Activated naive CD4-positive, alpha-beta T cell treated with anti-CD3 and anti-CD28 coated beads, Interleukin-2, amount 50 U/mL, for 72 hours (primary cell): ENCODE data around the gene ARID4A. TPM values are rescaled to one million over a fixed set of nuclear protein-coding genes. Genes with fewer than 3 reads are reported as not detected.
"Not testable (repeated sequence)": the region's sequence is repeated elsewhere in the genome, so short reads cannot be mapped to it uniquely, and the experiment has no call there.

Experiments used
- ATAC-seq, 2 donors: fragments of 150-1000 bp; cut with Tn5 transposase; 2 replicates each; pipeline ENCODE4 v1.10.0; 2021; ENCODE audit warnings: mild to moderate bottlenecking in 2 of 2, moderate library complexity in 2 of 2
- DNase-seq, 2 donors: peaks; one replicate each; pipeline ENCODE4 v3.0.0; 2021 to 2022; ENCODE audit warnings: low spot score in 2 of 2
- H3K27ac Mint-ChIP-seq, 2 donors: one replicate each; pipeline ENCODE4 v1.8.0; 2022; ENCODE audit warnings: mild to moderate bottlenecking in 2 of 2, mixed read lengths in 2 of 2
- H3K36me3 Mint-ChIP-seq, 2 donors: one replicate each; pipeline ENCODE4 v1.8.0; 2022; ENCODE audit warnings: mixed read lengths in 2 of 2
- H3K9me3 Mint-ChIP-seq, 2 donors: one replicate each; pipeline ENCODE4 v1.8.0; 2022; ENCODE audit warnings: mixed read lengths in 2 of 2
- total RNA-seq, 2 donors: library from RNA; stranded (reverse); gene quantifications; one replicate each; pipeline ENCODE4 v1.2.3, GENCODE V29; 2022

Gene ARID4A, protein sequence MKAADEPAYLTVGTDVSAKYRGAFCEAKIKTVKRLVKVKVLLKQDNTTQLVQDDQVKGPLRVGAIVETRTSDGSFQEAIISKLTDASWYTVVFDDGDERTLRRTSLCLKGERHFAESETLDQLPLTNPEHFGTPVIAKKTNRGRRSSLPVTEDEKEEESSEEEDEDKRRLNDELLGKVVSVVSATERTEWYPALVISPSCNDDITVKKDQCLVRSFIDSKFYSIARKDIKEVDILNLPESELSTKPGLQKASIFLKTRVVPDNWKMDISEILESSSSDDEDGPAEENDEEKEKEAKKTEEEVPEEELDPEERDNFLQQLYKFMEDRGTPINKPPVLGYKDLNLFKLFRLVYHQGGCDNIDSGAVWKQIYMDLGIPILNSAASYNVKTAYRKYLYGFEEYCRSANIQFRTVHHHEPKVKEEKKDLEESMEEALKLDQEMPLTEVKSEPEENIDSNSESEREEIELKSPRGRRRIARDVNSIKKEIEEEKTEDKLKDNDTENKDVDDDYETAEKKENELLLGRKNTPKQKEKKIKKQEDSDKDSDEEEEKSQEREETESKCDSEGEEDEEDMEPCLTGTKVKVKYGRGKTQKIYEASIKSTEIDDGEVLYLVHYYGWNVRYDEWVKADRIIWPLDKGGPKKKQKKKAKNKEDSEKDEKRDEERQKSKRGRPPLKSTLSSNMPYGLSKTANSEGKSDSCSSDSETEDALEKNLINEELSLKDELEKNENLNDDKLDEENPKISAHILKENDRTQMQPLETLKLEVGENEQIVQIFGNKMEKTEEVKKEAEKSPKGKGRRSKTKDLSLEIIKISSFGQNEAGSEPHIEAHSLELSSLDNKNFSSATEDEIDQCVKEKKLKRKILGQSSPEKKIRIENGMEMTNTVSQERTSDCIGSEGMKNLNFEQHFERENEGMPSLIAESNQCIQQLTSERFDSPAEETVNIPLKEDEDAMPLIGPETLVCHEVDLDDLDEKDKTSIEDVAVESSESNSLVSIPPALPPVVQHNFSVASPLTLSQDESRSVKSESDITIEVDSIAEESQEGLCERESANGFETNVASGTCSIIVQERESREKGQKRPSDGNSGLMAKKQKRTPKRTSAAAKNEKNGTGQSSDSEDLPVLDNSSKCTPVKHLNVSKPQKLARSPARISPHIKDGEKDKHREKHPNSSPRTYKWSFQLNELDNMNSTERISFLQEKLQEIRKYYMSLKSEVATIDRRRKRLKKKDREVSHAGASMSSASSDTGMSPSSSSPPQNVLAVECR
- total RNA-seq: 10 to 100 TPM; 27.3 to 30.4 TPM

DNA sequence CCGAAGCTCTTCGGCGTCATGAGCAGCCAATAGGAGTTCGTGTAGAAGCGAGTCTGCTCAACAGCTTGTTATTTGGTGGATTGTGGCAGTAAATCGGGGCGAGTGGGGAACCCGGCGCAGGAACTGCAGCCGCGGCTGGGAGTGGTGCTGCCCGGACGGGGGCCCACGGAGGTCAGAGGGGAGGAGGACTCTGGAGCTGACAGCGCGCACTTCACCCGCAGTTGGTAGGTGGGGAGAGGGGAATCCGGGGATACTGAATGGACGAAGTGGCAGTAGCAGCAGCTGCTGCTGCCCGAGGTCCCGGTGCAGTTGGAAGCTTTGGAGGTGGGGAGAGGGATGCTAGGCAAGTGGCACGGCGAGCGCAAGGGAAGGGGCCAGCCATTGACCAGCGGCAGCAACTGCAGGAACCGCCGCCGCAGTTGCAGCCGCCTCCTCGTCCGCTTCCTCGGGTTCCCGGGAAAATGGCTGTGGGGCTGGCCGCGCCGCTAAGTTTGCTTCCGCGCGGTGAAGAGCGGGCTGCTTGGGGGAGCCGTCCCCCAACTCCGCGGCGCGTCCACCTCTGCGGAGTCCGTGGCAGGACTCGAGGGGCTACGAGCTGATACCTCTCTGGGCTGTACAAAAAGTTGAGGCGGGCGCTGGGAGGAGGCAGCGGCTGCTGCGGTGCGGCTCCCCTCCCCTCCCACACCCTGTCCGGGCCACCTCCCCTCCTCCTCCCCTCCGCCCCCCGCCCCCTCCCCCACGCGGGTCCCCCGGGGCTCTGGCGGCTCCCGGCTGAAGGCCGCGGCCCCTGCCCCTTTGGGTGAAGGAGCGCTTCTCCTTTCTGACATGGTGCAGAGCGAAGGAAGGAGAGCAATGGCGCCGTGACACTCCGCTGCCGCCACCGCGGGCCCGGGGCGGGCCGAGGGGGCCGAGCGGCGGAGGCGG is at the start of gene ARID4A:
Gene ARID4A, plus strand, starts transcription at position 79 of the 924 bp plus-strand sequence. CDS start 1,300 bp downstream, outside the sequence.
- peaks cover 21 to 32% of the 10 kb centered on the region in 2 donors for H3K36me3 Mint-ChIP-seq
- DNase-seq: peak in 1 of 2 donors; percentile 74
- H3K27ac Mint-ChIP-seq: peak within 1 kb of the TSS in 1 of 2 donors; percentile 81
- H3K9me3 Mint-ChIP-seq: no peaks in the 10 kb centered on the region
- ATAC-seq: peak in 1 of 2 donors; percentile 18

DNA sequence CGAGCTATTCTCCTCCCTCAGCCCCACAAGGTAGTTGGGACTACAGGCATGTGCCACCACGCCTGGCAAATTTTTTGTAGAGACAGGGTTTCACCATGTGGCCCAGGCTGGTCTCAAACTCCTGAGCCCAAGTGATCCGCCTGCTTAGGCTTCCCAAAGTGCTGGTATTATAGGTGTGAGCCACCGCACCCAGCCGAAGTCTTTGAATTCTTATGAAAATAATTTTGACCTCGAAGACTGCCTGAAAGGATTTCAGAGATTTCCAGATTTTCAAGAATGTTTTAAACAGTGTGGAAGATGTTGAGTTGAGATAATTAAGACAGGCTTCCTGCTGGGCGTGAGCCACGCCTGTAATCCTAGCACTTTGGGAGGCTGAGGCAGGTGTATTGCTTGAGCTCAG is 48.7 kb upstream of the ARID4A start:
- Mint-ChIP-seq H3K9me3 (no peaks in the 10 kb centered on the region), H3K27ac (no peak overlapping the region), H3K36me3 (peaks cover 30 to 45% of the 10 kb centered on the region in 2 donors)
- no peak for ATAC-seq
- DNase-seq: no peak

DNA sequence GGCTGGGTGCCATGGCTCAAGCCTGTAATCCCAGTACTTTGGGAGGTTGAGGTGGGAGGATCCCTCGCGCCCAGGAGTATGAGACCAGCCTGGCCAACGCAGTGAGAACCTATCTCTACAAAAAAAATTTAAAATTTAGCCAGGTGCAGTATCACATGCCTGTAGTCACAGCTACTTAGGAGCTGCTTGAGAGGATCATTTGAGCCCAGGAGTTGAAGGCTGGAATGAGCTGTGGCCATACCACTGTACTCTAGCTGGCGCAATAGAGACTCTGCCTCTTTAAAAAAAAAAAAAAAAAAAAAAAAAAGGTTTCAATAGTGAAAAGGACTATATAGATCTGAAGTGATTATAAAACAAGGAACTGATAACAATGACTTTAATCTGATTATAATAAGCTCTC is 40.2 kb upstream of the ARID4A start:
- no peak for ATAC-seq
- no peak for DNase-seq
- Mint-ChIP-seq H3K36me3 (peaks cover 0 to 6% of the 10 kb centered on the region in 2 donors), H3K27ac (no peak overlapping the region), H3K9me3 (no peaks in the 10 kb centered on the region)

DNA sequence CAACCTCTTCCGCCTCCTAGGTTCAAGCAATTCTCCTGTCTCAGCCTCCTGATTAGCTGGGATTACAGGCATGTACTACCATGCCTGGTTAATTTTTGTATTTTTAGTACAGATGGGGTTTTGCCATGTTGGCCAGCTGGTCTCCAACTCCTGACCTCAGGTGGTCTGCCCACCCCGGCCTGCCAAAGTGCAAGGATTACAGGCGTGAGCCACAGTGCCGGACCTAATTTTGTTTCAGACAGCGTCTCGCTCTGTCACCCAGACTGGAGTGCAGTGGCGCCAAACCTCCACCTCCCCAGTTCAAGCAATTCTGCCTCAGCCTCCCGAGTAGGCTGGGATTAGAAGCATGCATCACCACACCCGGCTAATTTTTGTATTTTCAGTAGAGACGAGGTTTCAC is 36.4 kb upstream of the ARID4A start:
- peaks cover 4 to 22% of the 10 kb centered on the region in 2 donors for H3K36me3 Mint-ChIP-seq
- ATAC-seq, H3K9me3 Mint-ChIP-seq, DNase-seq: not testable (repeated sequence)
- H3K27ac Mint-ChIP-seq: peak overlapping the region in 1 of 2 donors; percentile 65

DNA sequence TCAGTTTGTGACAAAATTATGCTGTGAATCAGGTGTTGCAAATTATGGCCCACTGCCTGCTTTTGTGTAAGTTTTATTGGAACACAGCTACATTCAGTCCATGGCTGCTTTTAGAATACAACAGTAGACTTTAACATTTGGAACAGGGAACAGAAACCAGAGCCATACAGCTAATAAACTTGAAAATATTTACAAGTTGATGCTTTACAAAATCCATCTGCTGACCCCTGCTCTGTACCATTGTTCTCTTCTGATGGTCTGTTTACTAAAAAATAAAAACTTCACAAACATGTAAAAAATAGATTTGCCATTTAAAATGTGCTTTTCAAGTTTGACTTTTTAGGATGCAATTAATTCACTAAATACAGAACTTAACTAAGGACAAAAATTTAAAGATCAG is 33.0 kb upstream of the ARID4A start:
- ATAC-seq (no peak), DNase-seq (no peak)
- H3K27ac Mint-ChIP-seq: peak overlapping the region in 1 of 2 donors; percentile 44
- peaks cover 4 to 24% of the 10 kb centered on the region in 2 donors for H3K36me3 Mint-ChIP-seq
- no peaks in the 10 kb centered on the region for H3K9me3 Mint-ChIP-seq

DNA sequence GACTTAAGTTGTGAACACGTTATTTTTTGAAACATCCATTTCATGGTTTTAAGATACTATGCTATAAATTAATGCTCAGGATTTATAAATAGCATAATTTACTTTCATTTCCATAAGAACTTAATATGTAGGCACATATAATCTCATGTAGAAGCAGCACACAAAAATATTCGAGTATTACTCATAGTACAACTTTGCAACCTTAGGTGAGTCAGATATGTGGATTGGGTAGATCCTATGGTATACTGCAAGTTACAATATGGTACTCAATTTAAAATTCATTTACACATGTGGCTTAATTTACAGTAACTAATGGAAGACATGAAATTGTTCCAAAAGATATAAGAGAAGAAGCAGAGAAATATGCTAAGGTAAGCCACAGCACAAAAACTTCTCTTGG is 27.7 kb upstream of the ARID4A start:
- H3K27ac Mint-ChIP-seq: peak overlapping the region in 1 of 2 donors; percentile 65
- peaks cover 11 to 25% of the 10 kb centered on the region in 2 donors for H3K36me3 Mint-ChIP-seq
- no peaks in the 10 kb centered on the region for H3K9me3 Mint-ChIP-seq
- peak; percentile 40 to 59 for ATAC-seq
- DNase-seq: no peak

DNA sequence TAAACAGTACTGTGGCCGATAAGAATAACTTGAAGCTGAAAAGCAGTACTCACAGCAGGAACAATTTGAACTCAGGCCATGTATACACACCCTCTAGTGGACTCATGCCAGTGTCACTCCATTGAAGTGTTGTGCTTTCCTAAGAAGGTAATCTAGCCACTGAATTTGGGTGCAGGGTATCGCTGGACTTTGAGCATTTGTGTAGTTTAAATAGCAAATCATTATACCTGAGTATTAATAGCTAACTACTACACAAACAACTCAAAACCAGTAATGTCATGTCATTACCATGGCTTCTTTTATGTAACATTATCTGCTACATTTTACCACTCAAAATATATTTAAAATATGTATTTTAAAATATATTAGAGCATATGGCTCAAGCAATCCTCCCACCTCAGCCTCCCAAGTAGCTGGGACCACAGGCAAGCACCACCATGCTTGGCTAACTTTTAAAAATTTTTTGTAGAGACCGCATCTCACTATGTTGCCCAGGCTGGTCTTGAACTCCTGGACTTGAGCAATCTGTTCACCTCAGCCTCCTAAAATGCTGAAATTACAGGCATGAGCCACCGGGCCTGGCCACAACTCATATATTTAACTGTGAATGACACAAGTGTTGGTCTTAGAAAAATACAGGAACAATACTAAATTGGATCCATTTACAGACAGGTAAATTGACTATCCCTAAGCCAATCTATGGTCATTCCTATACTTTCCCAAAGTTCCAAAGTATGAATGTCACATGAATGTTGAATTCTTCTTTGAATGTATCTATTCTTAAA is 25.6 kb upstream of the ARID4A start:
- Mint-ChIP-seq H3K27ac (no peak overlapping the region), H3K36me3 (peaks cover 7 to 25% of the 10 kb centered on the region in 2 donors), H3K9me3 (no peaks in the 10 kb centered on the region)
- DNase-seq (no peak), ATAC-seq (no peak)

DNA sequence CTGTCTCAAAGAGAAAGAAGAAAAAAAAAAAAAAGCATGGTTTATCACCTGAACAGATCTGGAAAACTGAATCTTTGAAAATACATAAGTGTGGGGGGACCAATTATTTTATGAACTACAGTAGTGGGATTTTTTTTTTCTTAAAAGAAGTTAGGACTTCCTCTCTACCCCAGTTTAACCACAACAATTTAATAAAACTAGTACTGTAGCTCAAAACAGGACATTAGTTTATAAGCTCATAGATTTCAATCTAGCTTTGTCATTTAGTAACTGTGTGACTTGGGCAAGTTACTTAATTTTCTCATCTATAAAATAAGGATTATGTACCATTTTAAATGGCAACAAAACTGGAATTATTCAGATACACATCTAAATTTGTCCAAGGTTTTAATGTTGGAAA is 23.5 kb upstream of the ARID4A start:
- no peak for ATAC-seq
- no peak for DNase-seq
- H3K27ac Mint-ChIP-seq: peak overlapping the region; percentile 74 to 94
- H3K36me3 Mint-ChIP-seq: peaks cover 7 to 34% of the 10 kb centered on the region in 2 donors
- no peaks in the 10 kb centered on the region for H3K9me3 Mint-ChIP-seq

DNA sequence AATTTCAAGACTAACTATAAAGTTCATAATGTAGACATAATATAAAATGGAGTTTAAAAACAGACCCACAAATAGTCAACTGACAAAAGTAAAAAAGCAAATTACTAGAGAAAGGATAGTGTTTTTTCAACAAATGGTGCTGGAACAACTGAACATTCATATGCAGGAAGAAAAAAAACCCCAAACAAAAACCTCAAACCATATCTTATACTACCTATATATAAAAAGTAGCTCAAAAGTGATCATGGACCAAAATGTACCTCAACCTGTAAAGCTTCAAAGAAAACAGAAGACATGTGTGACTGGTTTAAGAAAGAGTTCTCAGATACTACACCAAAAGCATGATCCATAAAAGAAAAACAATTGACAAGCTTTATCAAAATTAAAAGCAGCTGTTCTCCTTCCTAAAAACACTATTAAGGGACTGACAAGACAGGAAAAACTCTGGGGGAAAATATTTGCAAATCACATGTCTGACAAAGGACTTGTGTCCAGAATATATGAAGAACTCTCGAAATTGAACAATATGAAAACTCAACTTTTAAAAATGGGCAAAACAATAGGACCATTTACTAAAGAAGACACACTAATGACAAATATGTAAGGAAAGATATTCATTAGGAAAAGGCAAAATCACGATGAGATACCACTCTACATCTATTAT is 22.7 kb upstream of the ARID4A start:
- peaks cover 7 to 36% of the 10 kb centered on the region in 2 donors for H3K36me3 Mint-ChIP-seq
- no peaks in the 10 kb centered on the region for H3K9me3 Mint-ChIP-seq
- peak overlapping the region; percentile 74 to 94 for H3K27ac Mint-ChIP-seq
- ATAC-seq (peak in 1 of 2 donors; percentile 60), DNase-seq (no peak)

DNA sequence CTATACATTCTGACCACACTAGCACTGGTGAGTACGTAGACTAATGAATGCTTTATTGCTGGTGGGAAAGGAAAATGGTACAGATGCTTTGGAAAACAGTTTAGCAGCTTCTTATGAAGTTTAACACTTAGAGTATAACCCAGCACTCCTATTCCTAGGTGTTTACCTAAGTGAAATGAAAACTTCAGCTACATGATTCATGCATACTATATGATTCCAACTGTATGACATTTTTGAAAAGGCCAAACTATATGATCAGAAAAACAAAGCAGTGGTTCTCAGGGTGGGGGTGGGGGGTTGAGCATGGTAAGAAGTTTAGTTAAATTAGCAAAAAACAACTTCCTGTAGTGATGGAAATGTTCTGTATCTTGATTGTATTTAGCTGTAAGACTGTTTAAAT is 22.1 kb upstream of the ARID4A start:
- ATAC-seq (peak; percentile 39 to 48), DNase-seq (no peak)
- Mint-ChIP-seq H3K27ac (peak overlapping the region in 1 of 2 donors; percentile 74), H3K9me3 (no peaks in the 10 kb centered on the region), H3K36me3 (peaks cover 11 to 42% of the 10 kb centered on the region in 2 donors)

DNA sequence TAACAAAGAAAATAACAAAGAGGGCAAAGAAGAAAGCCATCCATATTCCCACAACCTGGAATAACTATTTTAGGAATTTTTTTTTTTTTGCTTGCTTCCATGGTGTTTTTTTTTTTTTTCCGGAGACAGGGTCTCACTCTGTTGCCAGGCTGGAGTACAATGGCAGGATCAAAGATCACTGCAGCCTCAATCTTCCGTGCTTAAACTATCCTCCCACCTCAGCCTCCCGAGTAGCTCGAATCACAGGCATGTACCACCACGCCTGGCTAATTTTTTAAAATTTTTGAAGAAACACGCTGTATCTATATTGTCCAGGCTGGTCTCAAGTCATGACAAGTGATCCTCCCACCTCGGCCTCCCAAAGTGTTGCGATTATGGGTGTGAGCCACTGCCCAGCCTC is 20.2 kb upstream of the ARID4A start:
- no peak overlapping the region for H3K27ac Mint-ChIP-seq
- peaks cover 11 to 45% of the 10 kb centered on the region in 2 donors for H3K36me3 Mint-ChIP-seq

DNA sequence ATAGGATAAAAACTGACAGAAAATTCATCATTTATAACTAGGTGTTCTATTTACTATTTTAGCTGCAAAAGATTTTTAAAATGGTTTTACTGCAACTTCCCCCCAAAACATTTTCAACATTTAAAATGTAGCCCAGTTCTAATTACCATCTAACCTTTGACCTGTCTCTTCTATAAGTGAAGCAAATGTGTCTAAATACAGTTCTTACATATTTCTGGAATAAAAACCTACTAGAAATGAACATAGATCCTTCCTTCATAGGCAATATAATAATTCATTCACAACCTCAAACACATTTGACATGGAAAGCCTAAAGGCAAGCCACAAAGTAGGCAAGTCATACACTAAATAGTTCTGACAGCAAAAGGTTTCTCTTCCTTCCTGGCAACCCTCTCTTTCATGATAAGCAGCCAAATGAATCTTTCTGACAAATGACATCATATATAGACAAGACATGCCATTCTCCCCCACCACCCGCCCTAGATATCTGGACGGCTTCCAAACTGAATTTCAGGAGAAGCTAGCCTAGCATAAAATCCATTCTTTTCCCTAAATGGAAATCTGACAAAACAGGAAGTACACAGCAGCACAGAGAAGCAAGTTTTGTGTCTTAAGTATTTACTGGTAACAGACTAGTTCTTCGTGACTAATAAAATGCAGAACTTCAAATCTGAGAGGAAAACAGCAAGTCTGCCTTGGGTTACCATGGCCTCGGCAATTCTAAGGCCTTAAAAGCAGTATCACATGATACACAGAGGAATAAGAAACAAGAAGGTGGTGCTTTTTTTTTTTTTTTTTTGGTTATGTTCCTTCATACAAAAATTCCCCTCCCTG is 17.2 kb upstream of the ARID4A start:
- Mint-ChIP-seq H3K27ac (peak overlapping the region; percentile 88 to 99), H3K9me3 (no peaks in the 10 kb centered on the region), H3K36me3 (peaks cover 13 to 56% of the 10 kb centered on the region in 2 donors)
- DNase-seq (peak in 1 of 2 donors; percentile 30), ATAC-seq (peak; percentile 87 to 90)

More for the DNA sequence above, 20.2 kb upstream of the ARID4A start:
- DNase-seq (no peak), ATAC-seq (no peak)
- H3K9me3 Mint-ChIP-seq: no peaks in the 10 kb centered on the region

DNA sequence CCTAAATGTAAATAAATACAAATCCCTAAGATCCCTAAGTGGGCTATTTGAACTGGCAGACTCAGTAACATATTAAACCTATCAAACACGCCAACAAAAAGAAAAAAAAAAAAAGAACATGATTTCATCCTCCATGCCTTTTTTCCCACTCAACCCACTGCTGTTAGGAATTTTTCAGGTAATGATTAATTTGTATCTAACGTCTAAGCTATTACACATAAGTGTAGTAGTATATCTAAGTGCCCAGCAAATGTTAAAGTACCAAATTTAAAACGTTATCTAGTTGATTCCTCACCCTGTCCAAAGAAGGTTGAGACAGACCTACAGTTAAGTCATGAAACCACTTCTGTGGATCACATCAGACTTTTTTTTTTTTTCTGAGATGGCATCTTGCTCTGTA is 16.4 kb upstream of the ARID4A start:
- H3K36me3 Mint-ChIP-seq: peaks cover 13 to 56% of the 10 kb centered on the region in 2 donors
- ATAC-seq (peak in 1 of 2 donors; percentile 21), DNase-seq (no peak)
- H3K27ac Mint-ChIP-seq: peak overlapping the region; percentile 88 to 99
- H3K9me3 Mint-ChIP-seq: no peaks in the 10 kb centered on the region
